NCI-H748 (cell line): Measurements from ENCODE around the gene TMEM119.

Source experiments
- DNase-seq: peaks from one replicate; lab custom pipeline; 2025; ENCODE audit not compliant: unreplicated experiment; lab: John Stamatoyannopoulos, UW

TMEM119 gene

DNA sequence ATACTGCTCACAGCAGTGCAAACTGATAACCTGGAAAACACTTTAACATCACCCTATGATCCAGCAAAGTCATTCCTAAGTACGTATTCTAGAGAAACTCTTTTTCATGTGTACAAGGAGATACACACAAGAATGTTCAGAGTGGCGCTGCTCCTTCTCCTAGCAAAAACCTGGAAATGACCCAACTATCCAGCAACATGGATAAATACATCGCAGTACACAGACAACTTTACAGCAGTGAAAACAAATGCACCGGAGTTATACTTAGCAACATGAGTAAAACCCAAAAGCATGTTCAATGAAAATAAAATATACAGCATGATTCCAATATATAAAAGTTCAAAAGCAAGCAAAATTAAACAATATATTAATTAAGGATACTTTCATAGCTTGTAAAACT lies 55.6 kb downstream of the TMEM119 start:
- DNase-seq, result no peak
